HL-60 (cell line): ENCODE results near the gene TGFA.

ENCODE experiments used
- DNase-seq, 2 experiments: peaks; one replicate each; pipeline ENCODE4 v3.0.0-alpha.2; 2010 to 2020; ENCODE audit warnings: low read depth in 1 of 2, low spot score in 1 of 2
- H3K27ac ChIP-seq: fragments of 250-450 bp; sonication (Bioruptor Pico); replicated peaks from 2 replicates; pipeline ENCODE4 v1.5.1; 2020; ENCODE audit warnings: mild to moderate bottlenecking, moderate library complexity
- H3K27me3 ChIP-seq: fragments of 250-450 bp; sonication (Bioruptor Pico); 2 replicates; pipeline ENCODE4 v1.5.1; 2021; ENCODE audit warnings: mild to moderate bottlenecking, moderate library complexity; ENCODE audit not compliant: insufficient read depth, poor library complexity, severe bottlenecking
- H3K4me3 ChIP-seq: replicated peaks from 2 replicates; pipeline ENCODE4 v1.5.1; 2011; ENCODE audit warnings: mild to moderate bottlenecking, control low read depth, low read length; ENCODE audit not compliant: insufficient read depth
- GABPA ChIP-seq: IDR thresholded peaks from 2 replicates; pipeline ENCODE4 v1.6.1; 2012; ENCODE audit warnings: low read depth
- POLR2AphosphoS5 ChIP-seq: IDR thresholded peaks from 2 replicates; pipeline ENCODE4 v1.6.1; 2012; ENCODE audit warnings: low read depth
- SPI1 ChIP-seq: IDR thresholded peaks from 2 replicates; pipeline ENCODE4 v1.6.1; 2012; ENCODE audit warnings: low read depth, mild to moderate bottlenecking, borderline replicate concordance
- TF ChIP-seq, protein P1 (sequence below): IDR thresholded peaks from 2 replicates; pipeline ENCODE4 v1.6.1; 2012; ENCODE audit warnings: low read depth; ENCODE audit not compliant: insufficient replicate concordance
- TF ChIP-seq, protein P2 (sequence below): IDR thresholded peaks from one replicate; pipeline ENCODE4 v1.5.1; 2011; ENCODE audit warnings: low read length, control low read depth, inconsistent platforms; ENCODE audit not compliant: insufficient read depth

Gene TGFA

DNA sequence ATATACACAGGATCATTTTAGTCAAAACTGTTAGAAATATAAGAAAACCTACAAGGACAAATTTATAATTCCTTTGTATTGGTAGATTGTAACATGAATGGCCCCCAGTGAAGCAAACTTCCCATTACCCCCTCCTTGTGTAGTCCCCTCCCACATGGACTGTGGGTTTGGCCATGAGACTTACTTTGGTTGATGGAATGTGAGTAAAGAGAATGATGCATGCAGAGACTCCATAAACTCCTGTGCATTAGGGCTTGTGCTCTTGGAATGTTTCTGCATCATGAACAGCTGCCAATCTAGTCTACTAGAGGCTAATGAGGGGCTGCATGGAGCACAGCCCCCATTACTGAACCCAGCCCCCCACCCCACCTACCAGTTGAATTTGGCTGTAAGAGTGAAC is 8.3 kb upstream of the TGFA start:
- Histone ChIP-seq H3K27ac (no peak overlapping the region), H3K4me3 (no peak overlapping the region), H3K27me3 (no peaks in the 10 kb centered on the region)
- no peak for DNase-seq
- no peak for TF ChIP-seq SPI1
- TF ChIP-seq, protein P1, sequence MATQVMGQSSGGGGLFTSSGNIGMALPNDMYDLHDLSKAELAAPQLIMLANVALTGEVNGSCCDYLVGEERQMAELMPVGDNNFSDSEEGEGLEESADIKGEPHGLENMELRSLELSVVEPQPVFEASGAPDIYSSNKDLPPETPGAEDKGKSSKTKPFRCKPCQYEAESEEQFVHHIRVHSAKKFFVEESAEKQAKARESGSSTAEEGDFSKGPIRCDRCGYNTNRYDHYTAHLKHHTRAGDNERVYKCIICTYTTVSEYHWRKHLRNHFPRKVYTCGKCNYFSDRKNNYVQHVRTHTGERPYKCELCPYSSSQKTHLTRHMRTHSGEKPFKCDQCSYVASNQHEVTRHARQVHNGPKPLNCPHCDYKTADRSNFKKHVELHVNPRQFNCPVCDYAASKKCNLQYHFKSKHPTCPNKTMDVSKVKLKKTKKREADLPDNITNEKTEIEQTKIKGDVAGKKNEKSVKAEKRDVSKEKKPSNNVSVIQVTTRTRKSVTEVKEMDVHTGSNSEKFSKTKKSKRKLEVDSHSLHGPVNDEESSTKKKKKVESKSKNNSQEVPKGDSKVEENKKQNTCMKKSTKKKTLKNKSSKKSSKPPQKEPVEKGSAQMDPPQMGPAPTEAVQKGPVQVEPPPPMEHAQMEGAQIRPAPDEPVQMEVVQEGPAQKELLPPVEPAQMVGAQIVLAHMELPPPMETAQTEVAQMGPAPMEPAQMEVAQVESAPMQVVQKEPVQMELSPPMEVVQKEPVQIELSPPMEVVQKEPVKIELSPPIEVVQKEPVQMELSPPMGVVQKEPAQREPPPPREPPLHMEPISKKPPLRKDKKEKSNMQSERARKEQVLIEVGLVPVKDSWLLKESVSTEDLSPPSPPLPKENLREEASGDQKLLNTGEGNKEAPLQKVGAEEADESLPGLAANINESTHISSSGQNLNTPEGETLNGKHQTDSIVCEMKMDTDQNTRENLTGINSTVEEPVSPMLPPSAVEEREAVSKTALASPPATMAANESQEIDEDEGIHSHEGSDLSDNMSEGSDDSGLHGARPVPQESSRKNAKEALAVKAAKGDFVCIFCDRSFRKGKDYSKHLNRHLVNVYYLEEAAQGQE = no peak

DNA sequence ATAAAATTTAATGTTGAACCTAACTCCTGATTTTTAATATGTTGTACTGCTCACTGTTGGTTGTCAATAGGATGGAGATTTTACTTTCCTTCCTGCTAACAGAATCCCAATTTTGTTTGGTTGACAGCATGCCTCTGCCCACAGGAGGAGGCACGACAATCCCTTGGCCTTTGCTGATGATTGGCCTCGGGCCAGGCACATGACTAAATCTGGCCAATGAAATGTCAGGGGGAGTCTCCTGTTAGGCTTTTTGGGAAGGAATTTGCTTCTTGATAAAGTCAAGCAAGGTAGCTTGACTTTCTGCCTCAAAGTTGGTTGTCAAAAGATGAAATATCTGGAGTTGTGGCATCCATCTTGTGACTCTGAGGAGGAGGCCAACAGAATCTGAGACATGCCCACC is 6.8 kb upstream of the TGFA start:
- no peaks in the 10 kb centered on the region for H3K27me3 ChIP-seq
- no peak overlapping the region for H3K4me3 ChIP-seq
- no peak for DNase-seq
- no peak overlapping the region for H3K27ac ChIP-seq
- TF ChIP-seq, protein P2, sequence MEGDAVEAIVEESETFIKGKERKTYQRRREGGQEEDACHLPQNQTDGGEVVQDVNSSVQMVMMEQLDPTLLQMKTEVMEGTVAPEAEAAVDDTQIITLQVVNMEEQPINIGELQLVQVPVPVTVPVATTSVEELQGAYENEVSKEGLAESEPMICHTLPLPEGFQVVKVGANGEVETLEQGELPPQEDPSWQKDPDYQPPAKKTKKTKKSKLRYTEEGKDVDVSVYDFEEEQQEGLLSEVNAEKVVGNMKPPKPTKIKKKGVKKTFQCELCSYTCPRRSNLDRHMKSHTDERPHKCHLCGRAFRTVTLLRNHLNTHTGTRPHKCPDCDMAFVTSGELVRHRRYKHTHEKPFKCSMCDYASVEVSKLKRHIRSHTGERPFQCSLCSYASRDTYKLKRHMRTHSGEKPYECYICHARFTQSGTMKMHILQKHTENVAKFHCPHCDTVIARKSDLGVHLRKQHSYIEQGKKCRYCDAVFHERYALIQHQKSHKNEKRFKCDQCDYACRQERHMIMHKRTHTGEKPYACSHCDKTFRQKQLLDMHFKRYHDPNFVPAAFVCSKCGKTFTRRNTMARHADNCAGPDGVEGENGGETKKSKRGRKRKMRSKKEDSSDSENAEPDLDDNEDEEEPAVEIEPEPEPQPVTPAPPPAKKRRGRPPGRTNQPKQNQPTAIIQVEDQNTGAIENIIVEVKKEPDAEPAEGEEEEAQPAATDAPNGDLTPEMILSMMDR = no peak
- TF ChIP-seq, protein P1 = no peak
- TF ChIP-seq POLR2AphosphoS5 (no peak), SPI1 (no peak), GABPA (no peak)

DNA sequence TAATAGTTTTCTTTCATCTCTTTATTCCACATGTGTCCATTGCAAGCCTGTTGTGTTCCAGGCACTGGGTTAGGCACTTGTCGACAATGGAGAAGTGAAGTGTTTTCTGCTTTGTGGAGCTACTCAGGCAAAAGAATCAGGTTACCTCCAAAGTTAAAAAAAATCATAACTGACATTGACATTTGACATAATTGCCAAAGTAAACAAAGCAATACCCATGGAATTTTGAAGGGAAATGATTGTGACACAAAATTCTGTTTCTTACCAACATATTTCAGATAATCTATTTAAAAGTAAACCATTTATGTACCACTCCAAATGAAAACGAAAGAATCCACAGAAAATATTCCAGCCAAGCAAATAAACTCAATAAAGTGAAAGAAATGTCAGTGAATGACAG is 6.4 kb upstream of the TGFA start:
- DNase-seq = no peak
- H3K4me3 ChIP-seq = no peak overlapping the region

DNA sequence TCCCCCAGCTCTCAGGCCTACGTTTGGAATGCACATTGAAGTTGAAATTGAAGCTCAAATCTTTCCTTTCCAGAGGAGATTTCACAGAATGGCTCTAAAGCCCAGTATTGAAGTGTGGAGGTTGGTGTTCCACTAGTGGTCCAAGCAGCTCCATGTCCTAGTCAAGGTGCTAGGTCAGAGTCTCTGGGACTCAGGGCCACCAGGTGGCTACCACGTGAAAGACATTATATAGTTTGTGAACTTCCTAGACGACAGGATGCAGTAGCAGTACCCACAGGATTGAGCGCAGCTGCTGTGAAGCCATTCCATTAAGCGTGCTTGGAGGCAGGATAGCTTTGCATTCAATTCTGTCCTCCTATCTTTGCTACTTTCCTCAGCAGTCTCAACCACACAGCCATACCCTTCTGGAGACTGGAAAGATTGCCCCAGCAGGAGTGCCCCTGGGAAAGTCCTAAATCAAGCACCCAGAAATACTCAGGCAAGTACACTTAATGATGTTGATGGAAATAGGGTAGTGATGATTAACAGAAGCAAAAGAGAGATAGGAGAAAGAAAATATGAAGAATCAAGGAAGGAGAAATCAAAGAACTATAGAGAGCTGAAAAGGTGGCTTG is 4.7 kb upstream of the TGFA start:
- DNase-seq = no peak
- Histone ChIP-seq H3K27me3 (peaks cover 1% of the 10 kb centered on the region), H3K27ac (no peak overlapping the region), H3K4me3 (no peak overlapping the region)
- TF ChIP-seq, protein P2 = no peak
- TF ChIP-seq, protein P1 = no peak
- no peak for TF ChIP-seq SPI1
- no peak for TF ChIP-seq POLR2AphosphoS5
- no peak for TF ChIP-seq GABPA

More for the DNA sequence above, 6.4 kb upstream of the TGFA start:
- H3K27ac ChIP-seq = no peak overlapping the region
- TF ChIP-seq, protein P2 = no peak
- no peak for TF ChIP-seq GABPA
- H3K27me3 ChIP-seq = no peaks in the 10 kb centered on the region
